HepG2 (cell line): ENCODE data around the gene RREB1. TPM values are rescaled to one million over a fixed set of nuclear protein-coding genes. Genes with fewer than 3 reads are reported as not detected.

Experiments
- CBX2 ChIP-seq, 2 experiments: fragments of 200-600 bp in 1 of 2; sonication (generic); formaldehyde crosslinking in 1 of 2; IDR thresholded peaks; 2 replicates each; pipeline versions ENCODE4 v1.7.0 to v1.8.1; 2018 to 2022; ENCODE audit warnings: low read depth in 2 of 2, low read length in 1 of 2, mild to moderate bottlenecking in 1 of 2, missing genetic modification reagents in 1 of 2
- DBP ChIP-seq: sonication (generic); formaldehyde crosslinking; IDR thresholded peaks from 2 replicates; pipeline ENCODE4 v1.4.0; 2020; ENCODE audit warnings: missing genetic modification reagents; ENCODE audit errors: not compliant biosample characterization
- ELF3 ChIP-seq: IDR thresholded peaks from 2 replicates; pipeline ENCODE4 v1.6.1; 2016; ENCODE audit warnings: missing genetic modification reagents, missing compliant biosample characterization
- HNRNPK ChIP-seq: fragments of 200-400 bp; formaldehyde crosslinking; IDR thresholded peaks from 2 replicates; pipeline ENCODE4 v1.6.1; 2018; ENCODE audit warnings: low read length, low read depth, moderate library complexity, mild to moderate bottlenecking; ENCODE audit not compliant: poor library complexity, severe bottlenecking
- KLF12 ChIP-seq: sonication (generic); formaldehyde crosslinking; IDR thresholded peaks from 2 replicates; pipeline ENCODE4 v1.4.0; 2020; ENCODE audit warnings: missing genetic modification reagents, borderline replicate concordance
- LRRFIP1 ChIP-seq: sonication (generic); formaldehyde crosslinking; conservative IDR thresholded peaks from 2 replicates; pipeline ENCODE4 v1.4.0; 2020; ENCODE audit warnings: missing genetic modification reagents
- MEIS1 ChIP-seq: sonication (generic); formaldehyde crosslinking; IDR thresholded peaks from 2 replicates; pipeline ENCODE4 v1.9.0; 2021; ENCODE audit warnings: mild to moderate bottlenecking, missing genetic modification reagents, moderate library complexity, borderline replicate concordance
- NFKBIZ ChIP-seq: IDR thresholded peaks from 2 replicates; pipeline ENCODE4 v1.6.1; 2018; ENCODE audit warnings: missing genetic modification reagents, missing compliant biosample characterization
- NKX3-1 ChIP-seq: sonication (generic); formaldehyde crosslinking; IDR thresholded peaks from 2 replicates; pipeline ENCODE4 v1.5.0; 2020; ENCODE audit warnings: missing genetic modification reagents
- RXRB ChIP-seq: IDR thresholded peaks from 2 replicates; pipeline ENCODE4 v1.6.1; 2016; ENCODE audit warnings: borderline replicate concordance, missing genetic modification reagents, missing compliant biosample characterization
- TCF12 ChIP-seq, 2 experiments: fragments of 450-650 bp in 1 of 2; sonication (generic) in 1 of 2; formaldehyde crosslinking in 1 of 2; IDR thresholded peaks; 2 replicates each; pipeline versions ENCODE4 v1.6.1 to v1.8.0; 2017 to 2022; ENCODE audit warnings: antibody characterized with exemption in 1 of 2, mild to moderate bottlenecking in 1 of 2, missing genetic modification reagents in 1 of 2, moderate library complexity in 1 of 2
- ZFY ChIP-seq: sonication (generic); formaldehyde crosslinking; IDR thresholded peaks from 2 replicates; pipeline ENCODE4 v1.4.0; 2020; ENCODE audit warnings: missing genetic modification reagents
- ZMYM2 ChIP-seq: sonication (generic); formaldehyde crosslinking; IDR thresholded peaks from 2 replicates; pipeline ENCODE4 v1.8.0; 2022; ENCODE audit warnings: mild to moderate bottlenecking, missing genetic modification reagents
- ZNF639 ChIP-seq: conservative IDR thresholded peaks from 2 replicates; pipeline ENCODE4 v1.6.1; 2018; ENCODE audit warnings: missing genetic modification reagents
- ZNF709 ChIP-seq: sonication (generic); formaldehyde crosslinking; IDR thresholded peaks from 2 replicates; pipeline ENCODE4 v1.5.0; 2020; ENCODE audit warnings: mild to moderate bottlenecking, missing genetic modification reagents
- ZNF710 ChIP-seq: sonication (generic); formaldehyde crosslinking; IDR thresholded peaks from 2 replicates; pipeline ENCODE4 v1.5.0; 2020; ENCODE audit warnings: mild to moderate bottlenecking, missing genetic modification reagents, borderline replicate concordance
- ZNF777 ChIP-seq: sonication (generic); formaldehyde crosslinking; IDR thresholded peaks from 2 replicates; pipeline ENCODE4 v1.4.0; 2020; ENCODE audit warnings: missing genetic modification reagents
- ZNF788 ChIP-seq: sonication (generic); formaldehyde crosslinking; IDR thresholded peaks from 2 replicates; pipeline ENCODE4 v1.5.0; 2020; ENCODE audit warnings: mild to moderate bottlenecking, missing genetic modification reagents, borderline replicate concordance
- ZSCAN25 ChIP-seq: sonication (generic); formaldehyde crosslinking; IDR thresholded peaks from 2 replicates; pipeline ENCODE4 v1.8.0; 2022; ENCODE audit warnings: mild to moderate bottlenecking, missing genetic modification reagents
- ZSCAN30 ChIP-seq: sonication (generic); formaldehyde crosslinking; IDR thresholded peaks from 2 replicates; pipeline ENCODE4 v1.5.0; 2020; ENCODE audit warnings: mild to moderate bottlenecking, missing genetic modification reagents
- polyA plus RNA-seq, 8 experiments: library from polyadenylated mRNA; depleted of rRNA in 3 of 8; stranded (reverse) in 7 of 8; unstranded in 1 of 8; fragments of >200 nt; fragmentation: Illumina TruSeq in 4 of 8; extraction: Trizol in 4 of 8; gene quantifications; 2 replicates each; pipeline versions ENCODE4 v1.2.1 to v1.2.3, GENCODE V29; 2011 to 2016; ENCODE audit warnings: low read depth in 4 of 8, missing spikeins in 1 of 8, mixed read lengths in 1 of 8; ENCODE audit not compliant: insufficient read depth in 1 of 8
- total RNA-seq, 5 experiments: library from RNA; depleted of rRNA; stranded (reverse); fragments of >200 nt; fragmentation: Illumina TruSeq; extraction: Trizol; gene quantifications; 2 replicates each; pipeline ENCODE4 v1.2.3, GENCODE V29; 2016; ENCODE audit warnings: low read depth in 1 of 5

The RREB1 gene
- total and polyA plus RNA-seq, 2 of the 13 experiments (the other 11 are each of a cell fraction or from before 2014, with no cell fraction given) = 6.1 to 23.2 TPM

GRCh38 chr6:7106752-7107577 lies 796 bp upstream of the RREB1 start (continued):
- TF ChIP-seq ZNF710 (CRISPR knock-in tag) (peak; percentile 20; the same call in 1 of the 2 replicates), ZNF777 (CRISPR knock-in tag) (peak; percentile 99), ZSCAN25 (no peak), CBX2 (IDR thresholded peaks at IDR 0.05; ENCODE audit: low read depth, low read length) (no peak), CBX2 (CRISPR knock-in tag; IDR thresholded peaks at IDR 0.05; ENCODE audit: low read depth) (no peak), ZNF709 (CRISPR knock-in tag) (no peak), LRRFIP1 (CRISPR knock-in tag) (no peak), MEIS1 (CRISPR knock-in tag) (peak; percentile 30; the same call in 1 of the 2 replicates), NFKBIZ (no peak), ZSCAN30 (CRISPR knock-in tag) (no peak), NKX3-1 (no peak), ZMYM2 (CRISPR knock-in tag) (peak; percentile 4; the same call in 1 of the 2 replicates), ELF3 (CRISPR knock-in tag) (no peak), HNRNPK (no peak), RXRB (no peak), DBP (CRISPR knock-in tag) (no peak), ZNF639 (no peak), KLF12 (CRISPR knock-in tag) (0 out of 2 replicates have a peak, but pooled peaks have one; percentile 58), TCF12 (IDR thresholded peaks at IDR 0.05) (no peak), TCF12 (CRISPR knock-in tag; IDR thresholded peaks at IDR 0.05) (no peak), ZNF788 (CRISPR knock-in tag) (peak; percentile 63; the same call in 1 of the 2 replicates), ZFY (CRISPR knock-in tag) (no peak; the same call in 1 of the 2 replicates)
